ENCODE data around the gene TOE1.

- no peak for TF ChIP-seq CTCF (IDR thresholded peaks at IDR 0.05)
- TF ChIP-seq POLR2AphosphoS5 (IDR thresholded peaks at IDR 0.05; ENCODE audit: insufficient read depth in 1 of 2, low read depth in 1 of 2), result no peak
These were observed 4.5 kb downstream of the TOE1 start for GRCh38 chr1:45344499-45344898.

Measured in vagina (tissue), 2 donors.